HepG2 (cell line): Measurements from ENCODE around the gene POLL. TPM values are rescaled to one million over a fixed set of nuclear protein-coding genes. Genes with fewer than 3 reads are reported as not detected.

Source experiments
- BORCS8-MEF2B ChIP-seq: sonication (generic); formaldehyde crosslinking; IDR thresholded peaks from 2 replicates; pipeline ENCODE4 v1.8.0; 2022; ENCODE audit warnings: mild to moderate bottlenecking, missing genetic modification reagents
- ETS1 ChIP-seq: sonication (generic); formaldehyde crosslinking; IDR thresholded peaks from 2 replicates; pipeline ENCODE4 v1.4.0; 2020; ENCODE audit warnings: missing genetic modification reagents
- IRF2 ChIP-seq: IDR thresholded peaks from 2 replicates; pipeline ENCODE4 v1.6.1; 2018; ENCODE audit warnings: missing genetic modification reagents, missing compliant biosample characterization
- KMT2A ChIP-seq: sonication (generic); formaldehyde crosslinking; IDR thresholded peaks from 2 replicates; pipeline ENCODE4 v1.4.0; 2020; ENCODE audit warnings: missing genetic modification reagents
- MAZ ChIP-seq, 2 experiments: sonication (generic) in 1 of 2; formaldehyde crosslinking in 1 of 2; IDR thresholded peaks; 2 replicates each; pipeline versions ENCODE4 v1.5.0 to v1.6.1; 2012 to 2020; ENCODE audit warnings: low read depth in 2 of 2, mild to moderate bottlenecking in 2 of 2, borderline replicate concordance in 1 of 2, improper control_type of control experiment in 1 of 2, low read length in 1 of 2, missing genetic modification reagents in 1 of 2, moderate library complexity in 1 of 2
- MED13 ChIP-seq: sonication (generic); formaldehyde crosslinking; IDR thresholded peaks from 2 replicates; pipeline ENCODE4 v1.5.0; 2020; ENCODE audit warnings: missing genetic modification reagents
- MIER2 ChIP-seq: IDR thresholded peaks from 2 replicates; pipeline ENCODE4 v1.6.1; 2016; ENCODE audit warnings: missing biosample characterization, missing genetic modification reagents
- POLR2A ChIP-seq, 2 experiments: IDR thresholded peaks; 2 replicates each; pipeline ENCODE4 v1.6.1; 2011; ENCODE audit warnings: low read depth in 2 of 2, low read length in 2 of 2, mild to moderate bottlenecking in 1 of 2, moderate library complexity in 1 of 2; ENCODE audit not compliant: insufficient read depth in 1 of 2
- PTBP1 ChIP-seq: fragments of 200-400 bp; formaldehyde crosslinking; IDR thresholded peaks from 2 replicates; pipeline ENCODE4 v1.6.1; 2018; ENCODE audit warnings: low read length, low read depth; ENCODE audit not compliant: poor library complexity, severe bottlenecking
- REST ChIP-seq, 2 experiments: IDR thresholded peaks; 2 replicates each; pipeline ENCODE4 v1.6.1; 2011 to 2012; ENCODE audit warnings: low read length in 2 of 2, borderline replicate concordance in 1 of 2, low read depth in 1 of 2, mild to moderate bottlenecking in 1 of 2, moderate library complexity in 1 of 2
- RFXAP ChIP-seq: sonication (generic); formaldehyde crosslinking; IDR thresholded peaks from 2 replicates; pipeline ENCODE4 v1.4.0; 2020; ENCODE audit warnings: missing genetic modification reagents, borderline replicate concordance
- TSC22D2 ChIP-seq: sonication (generic); formaldehyde crosslinking; IDR thresholded peaks from 2 replicates; pipeline ENCODE4 v1.5.1; 2020; ENCODE audit warnings: missing genetic modification reagents, mild to moderate bottlenecking, borderline replicate concordance
- ZFP36 ChIP-seq: fragments of 150-350 bp; IDR thresholded peaks from 2 replicates; pipeline ENCODE4 v1.6.1; 2018; ENCODE audit warnings: borderline replicate concordance, low read length, low read depth; ENCODE audit not compliant: partially characterized antibody
- ZNF225 ChIP-seq: sonication (generic); formaldehyde crosslinking; IDR thresholded peaks from 2 replicates; pipeline ENCODE4 v1.4.0; 2020; ENCODE audit warnings: mild to moderate bottlenecking, missing genetic modification reagents
- ZNF44 ChIP-seq: sonication (generic); formaldehyde crosslinking; IDR thresholded peaks from 2 replicates; pipeline ENCODE4 v1.5.1; 2020; ENCODE audit warnings: mild to moderate bottlenecking, missing genetic modification reagents
- ZNF496 ChIP-seq: sonication (generic); formaldehyde crosslinking; IDR thresholded peaks from 2 replicates; pipeline ENCODE4 v1.8.1; 2023; ENCODE audit warnings: mild to moderate bottlenecking, moderate library complexity, missing genetic modification reagents; ENCODE audit not compliant: insufficient replicate concordance
- ZNF501 ChIP-seq: sonication (generic); formaldehyde crosslinking; IDR thresholded peaks from 2 replicates; pipeline ENCODE4 v1.5.1; 2020; ENCODE audit warnings: mild to moderate bottlenecking, moderate library complexity, missing genetic modification reagents
- ZNF598 ChIP-seq: sonication (generic); formaldehyde crosslinking; IDR thresholded peaks from 2 replicates; pipeline ENCODE4 v1.5.1; 2020; ENCODE audit warnings: mild to moderate bottlenecking, missing genetic modification reagents, borderline replicate concordance
- ZNF614 ChIP-seq: IDR thresholded peaks from 2 replicates; pipeline ENCODE4 v1.6.1; 2018; ENCODE audit warnings: missing biosample characterization, missing genetic modification reagents, inconsistent platforms, borderline replicate concordance
- polyA plus RNA-seq, 8 experiments: library from polyadenylated mRNA; depleted of rRNA in 3 of 8; stranded (reverse) in 7 of 8; unstranded in 1 of 8; fragments of >200 nt; fragmentation: Illumina TruSeq in 4 of 8; extraction: Trizol in 4 of 8; gene quantifications; 2 replicates each; pipeline versions ENCODE4 v1.2.1 to v1.2.3, GENCODE V29; 2011 to 2016; ENCODE audit warnings: low read depth in 4 of 8, missing spikeins in 1 of 8, mixed read lengths in 1 of 8; ENCODE audit not compliant: insufficient read depth in 1 of 8
- total RNA-seq, 5 experiments: library from RNA; depleted of rRNA; stranded (reverse); fragments of >200 nt; fragmentation: Illumina TruSeq; extraction: Trizol; gene quantifications; 2 replicates each; pipeline ENCODE4 v1.2.3, GENCODE V29; 2016; ENCODE audit warnings: low read depth in 1 of 5
- TF ChIP-seq, protein P1 (sequence below): sonication (generic); formaldehyde crosslinking; IDR thresholded peaks from 2 replicates; pipeline ENCODE4 v1.4.0; 2020; ENCODE audit warnings: mild to moderate bottlenecking, missing genetic modification reagents

The POLL gene
- total and polyA plus RNA-seq, 2 of the 13 experiments (the other 11 are each of a cell fraction or from before 2014, with no cell fraction given): 13.8 to 19.1 TPM

DNA sequence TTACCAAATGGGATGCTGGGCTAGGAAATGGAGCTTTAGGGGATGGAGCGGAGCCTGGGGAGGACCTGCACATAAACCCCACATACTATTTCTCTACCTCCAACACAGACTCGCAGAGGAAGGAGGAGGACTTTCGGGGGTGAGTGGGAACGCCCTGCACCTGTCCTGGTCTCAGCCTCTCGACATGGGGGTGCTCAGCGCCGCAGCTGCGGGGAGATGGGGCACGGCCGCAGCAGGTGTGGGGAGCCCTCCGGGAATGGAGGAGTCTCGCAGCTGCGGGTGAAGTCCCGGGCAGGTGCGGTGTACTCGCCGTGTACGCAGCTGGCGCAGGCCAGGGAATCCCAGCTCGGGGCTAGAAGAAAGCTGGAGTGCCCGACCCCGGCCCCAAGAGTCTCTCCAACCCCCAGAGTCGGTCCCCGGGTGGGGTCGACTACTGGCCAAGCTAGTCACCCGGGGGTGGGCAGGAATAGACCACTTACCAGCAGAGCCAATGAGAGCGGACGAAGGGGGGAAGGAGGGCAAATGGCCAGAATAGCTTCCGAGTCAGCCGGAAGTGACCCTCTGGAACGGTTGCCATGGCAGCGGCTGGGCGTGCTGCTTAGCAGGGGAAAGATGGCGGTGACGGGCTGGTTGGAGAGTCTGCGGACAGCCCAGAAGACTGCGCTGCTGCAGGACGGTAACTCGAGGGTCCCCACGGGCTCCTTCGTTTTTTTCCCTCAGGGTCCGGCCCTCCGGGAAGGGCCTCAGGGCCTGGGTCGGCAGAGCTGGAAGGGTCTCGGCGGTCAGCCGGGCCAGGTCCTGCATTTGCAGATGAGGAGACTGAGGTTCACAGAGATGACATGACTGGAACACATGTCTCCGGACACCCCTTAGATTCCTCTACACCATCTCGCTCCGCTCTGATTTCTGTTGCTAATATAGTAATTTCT is at the start of gene POLL, which contains the start of gene DPCD (continued):
- TF ChIP-seq ZNF598 (peak; percentile 52; the same call in 1 of the 2 replicates), ZNF614 (0 out of 2 replicates have a peak, but pooled peaks have one; percentile 21), MIER2 (no peak), ETS1 (0 out of 2 replicates have a peak, but pooled peaks have one; percentile 55), IRF2 (no peak; the same call in 1 of the 2 replicates), ZNF44 (0 out of 2 replicates have a peak, but pooled peaks have one; percentile 42), REST (IDR thresholded peaks at IDR 0.05; ENCODE audit: borderline replicate concordance in 1 of 2, low read depth in 1 of 2, low read length in 2 of 2) (peak in 1 of 2 experiments; percentile 15; a peak in 1 of 4 replicates), ZNF225 (CRISPR knock-in tag) (no peak), MAZ (IDR thresholded peaks at IDR 0.05; ENCODE audit: borderline replicate concordance, low read depth, low read length) (no peak), MAZ (CRISPR knock-in tag; IDR thresholded peaks at IDR 0.05; ENCODE audit: low read depth) (peak; percentile 70), PTBP1 (no peak), ZNF501 (CRISPR knock-in tag) (peak; percentile 59), TSC22D2 (no peak; the same call in 1 of the 2 replicates), MED13 (CRISPR knock-in tag) (no peak), KMT2A (CRISPR knock-in tag) (no peak; the same call in none of the 2 replicates), ZFP36 (no peak), RFXAP (CRISPR knock-in tag) (peak; percentile 87; the same call in 1 of the 2 replicates), BORCS8-MEF2B (CRISPR knock-in tag) (0 out of 2 replicates have a peak, but pooled peaks have one; percentile 47), ZNF496 (CRISPR knock-in tag) (no peak), POLR2A (IDR thresholded peaks at IDR 0.05; ENCODE audit: insufficient read depth in 1 of 2, low read depth in 2 of 2, low read length in 2 of 2) (peak; percentile 30 to 72; a peak in 3 of 4 replicates)
- TF ChIP-seq, protein P1, sequence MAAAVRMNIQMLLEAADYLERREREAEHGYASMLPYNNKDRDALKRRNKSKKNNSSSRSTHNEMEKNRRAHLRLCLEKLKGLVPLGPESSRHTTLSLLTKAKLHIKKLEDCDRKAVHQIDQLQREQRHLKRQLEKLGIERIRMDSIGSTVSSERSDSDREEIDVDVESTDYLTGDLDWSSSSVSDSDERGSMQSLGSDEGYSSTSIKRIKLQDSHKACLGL (CRISPR knock-in tag): no peak; the same call in 1 of the 2 replicates
